ENCODE results near the gene HNF4A.

The HNF4A gene

DNA sequence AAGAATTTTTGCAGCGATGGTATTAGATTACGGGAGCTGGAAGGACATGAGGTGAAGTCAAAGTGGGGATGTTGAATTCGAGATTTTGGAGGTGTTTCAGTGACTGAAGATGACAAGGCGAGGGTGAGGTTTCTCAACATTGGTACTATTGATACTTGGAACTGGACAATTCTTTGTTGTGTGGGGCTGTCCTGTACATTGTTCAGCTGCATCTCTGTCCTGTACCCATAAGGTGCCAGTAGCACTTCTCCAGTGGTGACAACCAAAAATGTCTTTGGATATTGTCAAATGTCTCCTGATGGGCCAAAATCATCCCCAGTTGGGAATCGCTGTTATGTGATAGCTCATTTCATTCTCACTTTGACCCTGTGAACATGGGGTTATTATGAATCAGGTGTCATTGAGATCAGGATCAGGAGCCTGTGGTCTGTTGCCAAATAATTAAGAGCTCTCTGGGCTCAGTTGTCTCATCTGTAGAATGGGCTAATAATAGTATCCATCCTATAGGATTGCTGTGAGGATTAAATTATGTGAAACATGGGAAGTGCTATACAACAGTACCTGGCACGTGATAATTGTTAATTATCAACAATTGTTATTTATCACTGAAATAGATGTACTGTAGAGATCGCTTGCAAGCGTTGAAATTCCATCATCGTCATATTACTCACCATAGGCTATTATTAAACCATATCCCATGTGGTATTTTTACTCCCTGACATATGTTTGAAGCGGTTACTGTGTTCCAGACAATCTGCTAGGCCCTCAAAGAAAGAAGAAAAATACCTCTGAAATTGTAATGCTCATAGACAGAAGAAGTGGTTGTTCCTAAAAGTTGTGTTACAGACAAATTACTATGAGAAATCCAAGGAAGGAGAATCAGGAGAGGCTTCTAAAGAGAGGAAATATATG, 71.6 kb downstream of the HNF4A start:
- no peak for DNase-seq

DNA sequence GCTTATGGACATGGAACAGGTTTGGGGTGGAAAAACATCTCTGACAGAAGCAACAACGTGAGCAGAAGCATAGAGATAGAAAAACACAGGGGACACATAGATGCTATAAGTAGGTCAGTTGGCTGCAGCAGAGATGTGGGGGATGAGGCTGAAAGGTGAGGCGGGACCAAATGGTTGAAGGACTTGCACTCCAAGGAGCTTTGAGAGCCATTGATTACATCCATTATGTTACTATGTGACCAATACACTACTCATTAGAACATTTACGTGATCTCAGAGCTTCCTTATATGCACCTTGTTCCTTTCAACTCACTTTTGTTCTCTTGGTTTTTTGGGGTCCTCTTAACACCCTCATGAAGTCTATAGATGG, 72.3 kb downstream of the HNF4A start:
- no peak for DNase-seq

DNA sequence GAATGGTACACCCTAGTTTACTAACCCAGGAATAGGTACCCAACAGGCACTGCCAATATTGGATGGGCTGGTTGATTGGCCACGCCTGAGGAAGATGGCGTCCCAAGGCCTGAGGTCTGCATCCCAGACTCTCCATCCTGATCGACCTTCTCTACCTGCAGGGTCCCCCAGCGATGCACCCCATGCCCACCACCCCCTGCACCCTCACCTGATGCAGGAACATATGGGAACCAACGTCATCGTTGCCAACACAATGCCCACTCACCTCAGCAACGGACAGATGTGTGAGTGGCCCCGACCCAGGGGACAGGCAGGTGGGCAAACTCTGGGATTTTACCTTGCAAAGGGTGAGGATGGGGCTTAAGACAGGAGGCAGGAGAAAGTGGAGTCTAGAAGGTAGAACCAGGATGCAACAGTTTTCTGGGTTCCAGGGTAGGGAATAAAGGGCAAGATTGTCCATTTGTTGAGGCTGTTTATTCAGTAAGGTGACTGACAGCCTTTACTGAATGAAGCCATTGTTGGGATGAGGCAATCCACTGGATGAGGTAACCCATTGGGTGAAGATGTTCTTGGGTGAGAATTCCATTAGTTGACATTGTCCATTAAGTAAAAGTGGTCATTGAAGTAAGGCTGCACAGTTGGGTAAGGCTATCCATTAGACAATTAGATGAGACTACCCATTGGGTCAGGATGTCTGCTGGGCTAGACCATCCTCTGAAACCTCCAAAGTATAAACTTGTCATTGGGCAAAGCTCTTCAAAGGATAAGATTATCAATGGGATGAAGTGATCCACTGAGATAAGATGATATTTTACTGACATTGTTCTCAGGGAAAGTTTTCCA, 72.9 kb downstream of the HNF4A start:
- DNase-seq: no peak

DNA sequence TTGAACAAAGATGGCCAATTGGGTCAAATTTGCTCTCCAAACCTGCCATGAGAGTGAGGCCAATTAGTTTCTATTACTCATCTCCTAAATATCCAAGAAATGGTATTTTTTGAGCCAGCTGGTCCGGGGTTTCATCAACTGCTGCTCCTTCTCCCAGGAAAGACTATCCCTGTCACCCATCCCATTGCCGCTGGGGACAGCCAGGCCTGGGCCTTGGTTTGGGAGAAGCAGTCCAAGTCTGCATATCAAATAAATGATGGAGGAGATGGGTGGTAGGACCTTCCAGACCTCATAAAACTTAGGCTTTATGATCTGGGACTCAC, 73.5 kb downstream of the HNF4A start:
- DNase-seq: no peak

DNA sequence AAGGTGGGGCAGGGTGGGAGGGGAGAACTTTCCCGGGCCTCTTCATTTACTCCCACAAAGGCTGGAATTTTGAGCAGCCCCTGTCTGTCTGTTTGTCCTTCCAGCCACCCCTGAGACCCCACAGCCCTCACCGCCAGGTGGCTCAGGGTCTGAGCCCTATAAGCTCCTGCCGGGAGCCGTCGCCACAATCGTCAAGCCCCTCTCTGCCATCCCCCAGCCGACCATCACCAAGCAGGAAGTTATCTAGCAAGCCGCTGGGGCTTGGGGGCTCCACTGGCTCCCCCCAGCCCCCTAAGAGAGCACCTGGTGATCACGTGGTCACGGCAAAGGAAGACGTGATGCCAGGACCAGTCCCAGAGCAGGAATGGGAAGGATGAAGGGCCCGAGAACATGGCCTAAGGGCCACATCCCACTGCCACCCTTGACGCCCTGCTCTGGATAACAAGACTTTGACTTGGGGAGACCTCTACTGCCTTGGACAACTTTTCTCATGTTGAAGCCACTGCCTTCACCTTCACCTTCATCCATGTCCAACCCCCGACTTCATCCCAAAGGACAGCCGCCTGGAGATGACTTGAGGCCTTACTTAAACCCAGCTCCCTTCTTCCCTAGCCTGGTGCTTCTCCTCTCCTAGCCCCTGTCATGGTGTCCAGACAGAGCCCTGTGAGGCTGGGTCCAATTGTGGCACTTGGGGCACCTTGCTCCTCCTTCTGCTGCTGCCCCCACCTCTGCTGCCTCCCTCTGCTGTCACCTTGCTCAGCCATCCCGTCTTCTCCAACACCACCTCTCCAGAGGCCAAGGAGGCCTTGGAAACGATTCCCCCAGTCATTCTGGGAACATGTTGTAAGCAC, 74.1 kb downstream of the HNF4A start:
- DNase-seq: no peak

DNA sequence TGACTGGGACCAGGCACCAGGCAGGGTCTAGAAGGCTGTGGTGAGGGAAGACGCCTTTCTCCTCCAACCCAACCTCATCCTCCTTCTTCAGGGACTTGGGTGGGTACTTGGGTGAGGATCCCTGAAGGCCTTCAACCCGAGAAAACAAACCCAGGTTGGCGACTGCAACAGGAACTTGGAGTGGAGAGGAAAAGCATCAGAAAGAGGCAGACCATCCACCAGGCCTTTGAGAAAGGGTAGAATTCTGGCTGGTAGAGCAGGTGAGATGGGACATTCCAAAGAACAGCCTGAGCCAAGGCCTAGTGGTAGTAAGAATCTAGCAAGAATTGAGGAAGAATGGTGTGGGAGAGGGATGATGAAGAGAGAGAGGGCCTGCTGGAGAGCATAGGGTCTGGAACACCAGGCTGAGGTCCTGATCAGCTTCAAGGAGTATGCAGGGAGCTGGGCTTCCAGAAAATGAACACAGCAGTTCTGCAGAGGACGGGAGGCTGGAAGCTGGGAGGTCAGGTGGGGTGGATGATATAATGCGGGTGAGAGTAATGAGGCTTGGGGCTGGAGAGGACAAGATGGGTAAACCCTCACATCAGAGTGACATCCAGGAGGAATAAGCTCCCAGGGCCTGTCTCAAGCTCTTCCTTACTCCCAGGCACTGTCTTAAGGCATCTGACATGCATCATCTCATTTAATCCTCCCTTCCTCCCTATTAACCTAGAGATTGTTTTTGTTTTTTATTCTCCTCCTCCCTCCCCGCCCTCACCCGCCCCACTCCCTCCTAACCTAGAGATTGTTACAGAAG, 75.0 kb downstream of the HNF4A start:
- DNase-seq: no peak

DNA sequence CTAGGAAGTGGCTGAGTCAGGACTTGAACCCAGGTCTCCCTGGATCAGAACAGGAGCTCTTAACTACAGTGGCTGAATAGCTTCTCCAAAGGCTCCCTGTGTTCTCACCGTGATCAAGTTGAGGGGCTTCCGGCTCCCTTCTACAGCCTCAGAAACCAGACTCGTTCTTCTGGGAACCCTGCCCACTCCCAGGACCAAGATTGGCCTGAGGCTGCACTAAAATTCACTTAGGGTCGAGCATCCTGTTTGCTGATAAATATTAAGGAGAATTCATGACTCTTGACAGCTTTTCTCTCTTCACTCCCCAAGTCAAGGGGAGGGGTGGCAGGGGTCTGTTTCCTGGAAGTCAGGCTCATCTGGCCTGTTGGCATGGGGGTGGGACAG, 75.6 kb downstream of the HNF4A start:
- DNase-seq: no peak

DNA sequence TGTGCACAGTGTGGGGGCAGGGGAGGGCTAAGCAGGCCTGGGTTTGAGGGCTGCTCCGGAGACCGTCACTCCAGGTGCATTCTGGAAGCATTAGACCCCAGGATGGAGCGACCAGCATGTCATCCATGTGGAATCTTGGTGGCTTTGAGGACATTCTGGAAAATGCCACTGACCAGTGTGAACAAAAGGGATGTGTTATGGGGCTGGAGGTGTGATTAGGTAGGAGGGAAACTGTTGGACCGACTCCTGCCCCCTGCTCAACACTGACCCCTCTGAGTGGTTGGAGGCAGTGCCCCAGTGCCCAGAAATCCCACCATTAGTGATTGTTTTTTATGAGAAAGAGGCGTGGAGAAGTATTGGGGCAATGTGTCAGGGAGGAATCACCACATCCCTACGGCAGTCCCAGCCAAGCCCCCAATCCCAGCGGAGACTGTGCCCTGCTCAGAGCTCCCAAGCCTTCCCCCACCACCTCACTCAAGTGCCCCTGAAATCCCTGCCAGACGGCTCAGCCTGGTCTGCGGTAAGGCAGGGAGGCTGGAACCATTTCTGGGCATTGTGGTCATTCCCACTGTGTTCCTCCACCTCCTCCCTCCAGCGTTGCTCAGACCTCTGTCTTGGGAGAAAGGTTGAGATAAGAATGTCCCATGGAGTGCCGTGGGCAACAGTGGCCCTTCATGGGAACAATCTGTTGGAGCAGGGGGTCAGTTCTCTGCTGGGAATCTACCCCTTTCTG, 76.2 kb downstream of the HNF4A start:
- DNase-seq: no peak

DNA sequence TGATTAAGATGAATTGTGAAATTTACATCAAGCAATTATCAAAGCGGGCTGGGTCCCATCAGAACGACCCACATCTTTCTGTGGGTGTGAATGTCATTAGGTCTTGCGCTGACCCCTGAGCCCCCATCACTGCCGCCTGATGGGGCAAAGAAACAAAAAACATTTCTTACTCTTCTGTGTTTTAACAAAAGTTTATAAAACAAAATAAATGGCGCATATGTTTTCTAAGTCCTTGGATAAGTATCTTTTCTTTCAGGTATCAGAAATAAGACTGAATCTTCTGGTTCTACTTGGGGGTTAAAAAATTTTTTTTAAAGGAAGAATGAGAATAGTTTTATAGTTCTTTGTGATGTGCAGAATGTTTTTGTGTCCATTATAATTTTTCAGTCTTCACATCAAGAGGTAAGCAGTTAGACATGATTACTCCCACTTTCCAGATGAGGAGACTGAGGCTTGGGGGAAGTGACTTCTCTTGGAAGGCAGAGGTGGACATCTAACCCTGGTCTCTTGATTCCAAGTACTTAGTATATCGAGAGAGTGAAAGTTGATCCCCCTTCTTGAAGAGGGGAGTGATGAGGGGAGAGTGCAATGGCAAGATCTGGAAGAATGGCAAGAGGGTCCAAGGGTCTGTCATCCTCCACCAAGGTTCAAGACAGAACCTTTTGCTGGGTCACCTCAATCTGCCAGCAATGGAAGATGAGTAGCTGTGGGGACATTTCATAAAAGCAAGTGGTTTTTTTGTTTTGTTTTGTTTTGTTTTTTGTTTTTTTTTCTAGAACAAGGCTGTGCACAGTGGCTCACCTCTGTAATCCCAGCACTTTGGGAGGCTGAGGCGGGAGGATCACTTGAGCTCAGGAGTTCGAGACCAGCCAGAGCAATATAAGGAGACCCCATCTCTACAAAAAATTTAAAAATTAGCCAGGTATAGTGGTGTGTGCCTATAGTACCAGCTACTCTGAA, 77.4 kb downstream of the HNF4A start:
- no peak for DNase-seq

DNA sequence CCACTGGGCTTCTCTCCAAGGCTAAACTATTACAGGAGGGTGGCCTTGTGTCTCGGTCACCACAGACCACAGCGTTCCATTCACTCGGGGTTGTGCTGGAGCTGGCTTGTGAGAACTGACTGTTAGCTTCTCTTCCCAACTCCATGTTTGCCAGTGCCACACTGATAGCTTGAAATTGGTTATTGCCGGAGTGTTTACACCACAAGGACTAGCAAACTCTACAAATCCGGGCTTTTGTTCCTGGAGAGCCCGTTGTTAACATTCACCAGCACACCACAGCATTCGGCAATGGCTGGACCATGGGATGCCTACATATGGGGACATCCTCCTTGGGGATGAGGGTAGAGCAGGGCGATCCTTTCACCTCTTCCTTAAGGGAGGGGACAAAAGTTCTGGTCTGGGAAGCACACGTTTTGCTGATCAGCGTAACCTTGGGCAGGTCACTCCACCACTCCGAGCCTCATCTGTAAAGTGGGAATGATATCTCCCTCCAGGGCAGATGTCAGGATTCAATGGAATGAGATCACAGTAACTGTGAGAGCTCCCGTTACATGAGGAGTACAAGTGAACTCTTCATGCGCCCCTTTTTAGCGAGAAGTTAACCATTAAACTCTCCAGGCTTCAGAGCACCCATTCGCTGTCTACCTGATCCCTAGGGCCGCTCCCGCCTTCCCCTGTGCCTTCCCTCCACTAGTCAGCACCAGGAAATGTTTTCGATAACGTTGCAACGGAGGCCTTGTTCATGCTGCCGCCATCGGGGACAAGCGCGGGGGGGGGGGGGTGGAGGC, 78.4 kb downstream of the HNF4A start:
- DNase-seq: no peak

DNA sequence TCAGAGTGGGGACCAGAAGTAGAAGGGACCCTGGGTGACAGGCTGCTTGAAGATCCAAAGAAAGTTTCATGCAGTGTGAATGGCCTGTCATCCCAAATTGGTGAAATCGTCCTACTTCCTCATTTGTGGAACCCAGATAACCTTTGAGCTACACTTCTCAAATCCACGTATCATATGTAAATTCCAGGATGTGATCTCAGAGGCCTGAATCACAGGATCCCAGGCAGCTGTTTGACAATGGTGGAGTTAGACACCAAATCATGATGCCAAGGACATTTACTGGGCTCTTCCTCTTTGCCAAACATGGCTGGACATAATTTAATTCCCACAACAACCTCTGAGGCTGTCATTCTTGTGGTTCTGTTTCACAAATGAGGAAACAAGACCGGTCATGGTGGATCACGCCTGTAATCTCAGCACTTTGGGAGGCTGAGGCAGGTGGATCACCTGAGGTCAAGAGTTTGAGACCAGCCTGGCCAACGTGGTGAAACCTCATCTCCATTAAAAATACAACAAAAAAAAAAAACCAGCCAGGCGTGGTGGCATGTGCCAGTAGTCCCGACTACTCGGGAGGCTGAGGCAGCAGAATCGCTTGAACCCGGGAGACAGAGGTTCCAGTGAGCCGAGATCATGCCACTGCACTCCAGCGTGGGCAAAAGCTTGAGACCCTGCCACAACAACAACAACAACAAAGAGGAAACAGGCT, 80.3 kb downstream of the HNF4A start:
- no peak for DNase-seq

DNA sequence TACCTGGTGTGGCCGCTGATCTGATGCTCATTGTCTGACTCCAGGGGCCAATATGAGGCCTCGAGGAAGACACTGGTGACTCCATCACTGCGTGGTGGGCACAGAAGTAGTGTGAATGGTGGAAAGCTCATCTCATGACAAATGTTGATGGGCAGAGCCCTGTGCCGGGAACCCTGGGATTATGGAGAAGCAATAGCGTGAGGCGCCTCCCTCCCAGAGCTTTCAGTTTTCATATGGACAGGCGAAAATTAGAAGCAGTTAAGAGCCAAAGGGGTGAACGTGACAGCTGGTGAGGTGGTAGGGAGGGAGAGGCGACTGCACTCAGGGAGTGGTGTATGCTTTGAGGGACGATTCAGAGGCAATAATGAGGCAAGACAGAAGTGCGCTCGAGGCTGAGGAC, 80.9 kb downstream of the HNF4A start:
- DNase-seq: no peak

DNA sequence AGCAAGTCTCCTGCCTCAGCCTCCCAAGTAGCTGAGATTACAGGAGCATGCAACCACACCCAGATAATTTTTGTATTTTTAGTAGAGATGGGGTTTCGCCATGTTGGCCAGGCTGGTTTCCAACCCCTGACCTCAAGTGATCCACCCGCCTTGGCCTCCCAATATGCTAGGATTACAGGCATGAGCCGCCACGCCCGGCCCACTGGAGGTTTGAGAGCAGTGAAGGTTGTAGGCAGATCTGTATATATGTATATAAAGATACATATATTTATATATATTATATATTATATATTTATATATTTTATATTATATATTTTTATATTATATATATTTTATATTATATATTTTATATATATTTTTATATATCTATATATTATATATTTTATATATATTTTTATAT, 82.0 kb downstream of the HNF4A start:
- DNase-seq: no peak

DNA sequence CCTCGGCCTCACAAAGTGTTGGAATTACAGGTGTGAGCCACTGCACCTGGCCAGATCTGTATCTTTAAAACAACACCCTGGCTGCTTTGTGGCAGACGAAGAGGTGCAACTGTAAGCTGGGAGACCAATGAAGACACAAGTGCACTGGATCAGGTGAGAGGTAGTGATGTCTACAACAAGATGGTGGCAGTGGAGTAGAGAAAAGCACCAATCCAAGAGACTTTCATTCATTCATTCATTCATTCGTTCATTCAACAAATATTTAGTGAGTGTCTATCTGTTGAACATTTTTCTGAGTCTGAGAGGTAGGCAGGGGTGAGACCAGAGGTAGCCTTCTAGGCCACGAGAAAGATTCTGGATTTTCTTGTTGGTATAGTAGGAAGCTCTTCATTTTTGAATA, 83.3 kb downstream of the HNF4A start:
- no peak for DNase-seq

DNA sequence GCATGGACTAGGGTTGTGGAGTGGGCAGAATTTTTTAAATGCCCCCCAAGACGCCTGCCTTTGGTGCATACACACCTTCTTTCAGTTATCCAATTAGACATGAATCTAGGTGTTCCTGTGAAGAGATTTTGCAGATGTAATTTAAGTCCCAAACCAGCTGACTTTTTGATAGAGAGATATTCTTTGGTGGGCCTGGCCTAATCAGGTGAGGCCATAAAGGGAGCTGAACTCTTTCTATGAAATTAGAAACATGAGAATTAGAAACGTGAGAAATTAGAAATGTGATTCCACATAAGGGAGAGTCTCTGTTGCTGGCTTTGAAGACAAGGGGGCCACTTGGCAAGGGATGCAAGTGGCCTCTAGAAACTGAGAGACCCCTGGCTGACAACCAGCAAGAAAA, 83.8 kb downstream of the HNF4A start:
- DNase-seq: no peak

DNA sequence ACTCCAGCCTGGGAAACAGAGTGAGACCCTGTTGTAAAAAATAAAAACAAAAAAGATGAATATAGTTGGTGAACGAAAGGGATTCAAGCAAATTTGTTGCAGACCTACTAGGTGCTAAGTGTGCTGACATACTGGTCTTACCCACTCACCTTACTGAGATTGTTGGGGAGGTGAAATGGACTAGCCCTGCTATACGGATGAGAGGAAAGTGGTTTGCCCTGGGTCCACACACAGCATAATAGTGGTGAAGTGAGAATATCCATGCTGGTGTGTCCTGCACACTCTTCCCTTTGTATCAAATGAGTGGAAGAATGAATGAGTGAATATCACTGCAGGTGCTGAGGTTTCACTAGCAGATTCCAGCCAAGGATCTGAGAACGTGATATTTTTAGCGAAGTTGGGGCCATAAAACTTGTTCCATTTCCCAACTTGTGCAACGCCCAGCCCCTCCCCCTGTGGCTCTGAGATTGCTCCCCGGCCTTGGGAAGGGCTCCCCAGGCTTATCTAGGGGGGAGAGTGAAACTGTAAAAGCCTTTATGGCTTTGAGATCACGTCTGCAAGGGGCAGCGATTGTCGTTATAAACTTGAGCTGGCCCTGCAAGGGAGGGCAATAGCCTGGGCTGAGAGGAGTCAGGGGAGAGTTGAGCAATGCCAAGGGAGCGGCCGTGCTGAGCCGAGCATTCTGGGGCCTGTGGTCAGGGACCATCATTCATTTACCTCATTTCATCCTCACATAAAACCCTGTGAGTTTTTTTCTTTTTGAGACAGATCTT, 87.0 kb downstream of the HNF4A start:
- DNase-seq: no peak

DNA sequence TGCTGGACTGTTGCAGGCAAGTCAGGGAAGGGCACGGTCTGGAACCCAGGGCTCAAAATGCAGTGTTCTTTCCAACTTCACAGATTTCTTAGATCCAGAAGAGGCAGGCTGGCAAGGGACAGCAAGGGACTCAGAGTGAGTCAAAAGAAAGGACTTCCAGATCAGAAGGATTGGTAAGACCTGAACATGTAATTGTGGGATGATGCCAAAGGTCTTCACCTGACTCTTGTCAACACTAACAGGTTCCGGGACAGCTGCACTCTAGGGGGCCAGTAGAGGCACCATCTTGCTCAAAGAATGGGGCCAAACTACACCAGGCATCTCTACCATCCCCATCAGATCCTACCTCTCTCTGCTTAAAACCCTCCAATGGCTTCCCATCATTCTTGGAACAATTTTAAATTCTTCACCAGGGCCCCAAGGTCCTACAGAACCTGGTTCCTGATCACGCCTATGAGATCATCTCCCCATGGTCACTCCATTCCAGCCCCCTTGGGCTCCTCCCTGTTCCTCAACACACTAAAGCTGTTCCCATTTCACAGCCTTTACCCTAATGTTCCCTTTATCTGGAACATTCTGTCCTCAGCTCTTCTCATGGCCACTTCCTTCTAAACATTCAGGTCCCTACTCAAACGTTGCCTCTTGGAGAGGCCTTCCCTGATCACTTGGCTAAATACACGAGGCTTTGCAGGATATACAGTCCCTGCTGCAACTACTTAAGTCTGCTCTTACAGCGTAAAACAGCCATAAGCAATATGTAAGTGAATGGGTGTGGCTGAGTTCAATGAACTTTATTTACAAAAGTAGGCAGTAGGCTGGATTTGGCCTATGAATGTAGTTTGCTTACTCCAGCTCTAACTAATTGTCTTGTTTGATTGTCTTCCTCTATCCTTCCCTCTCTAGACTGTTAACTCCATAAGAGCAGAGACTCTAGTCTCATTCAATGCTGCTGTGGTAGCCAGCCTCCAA, 90.5 kb downstream of the HNF4A start:
- no peak for DNase-seq

Measured in stimulated activated CD4-positive, alpha-beta T cell treated with anti-CD3 and anti-CD28 coated beads, Interleukin-1b, Interleukin-23, amount 100 ng/mL, for 48 hours (primary cell).